Measurements from ENCODE around the gene ITPKC.

ITPKC gene

GRCh38 chr19:40745402-40745780 lies 28.5 kb downstream of the ITPKC start:
- TF ChIP-seq SIN3A (IDR thresholded peaks at IDR 0.05; ENCODE audit: borderline replicate concordance, insufficient read depth, low read length) = no peak
- TF ChIP-seq FOXP2 (optimal IDR thresholded peaks at IDR 0.05; ENCODE audit: borderline replicate concordance, extremely low read depth, extremely low read length, insufficient read depth) = no peak
- no peak for TF ChIP-seq TAF1 (IDR thresholded peaks at IDR 0.05; ENCODE audit: borderline replicate concordance, insufficient read depth, low read length)
- no peak for TF ChIP-seq POLR2AphosphoS5 (IDR thresholded peaks at IDR 0.05; ENCODE audit: low read depth, low read length)
- TF ChIP-seq REST (IDR thresholded peaks at IDR 0.05; ENCODE audit: insufficient read depth in 1 of 2, low read depth in 2 of 2, low read length in 2 of 2) = no peak

GRCh38 chr19:40747536-40747935 lies 30.6 kb downstream of the ITPKC start:
- TF ChIP-seq SIN3A (IDR thresholded peaks at IDR 0.05; ENCODE audit: borderline replicate concordance, insufficient read depth, low read length) (no peak), REST (IDR thresholded peaks at IDR 0.05; ENCODE audit: insufficient read depth in 1 of 2, low read depth in 2 of 2, low read length in 2 of 2) (no peak), FOXP2 (optimal IDR thresholded peaks at IDR 0.05; ENCODE audit: borderline replicate concordance, extremely low read depth, extremely low read length, insufficient read depth) (no peak)

GRCh38 chr19:40750058-40750873 lies 33.4 kb downstream of the ITPKC start, which contains the start of gene ACTMAP:
TSS of gene ACTMAP (minus strand) at chr19:40750477. CDS start at chr19:40749803, 674 bp downstream.
- TF ChIP-seq SIN3A (IDR thresholded peaks at IDR 0.05; ENCODE audit: borderline replicate concordance, insufficient read depth, low read length) (peak; percentile 72; the same call in 1 of the 2 replicates), REST (IDR thresholded peaks at IDR 0.05; ENCODE audit: insufficient read depth in 1 of 2, low read depth in 2 of 2, low read length in 2 of 2) (no peak), FOXP2 (optimal IDR thresholded peaks at IDR 0.05; ENCODE audit: borderline replicate concordance, extremely low read depth, extremely low read length, insufficient read depth) (peak; percentile 70), TAF1 (IDR thresholded peaks at IDR 0.05; ENCODE audit: borderline replicate concordance, insufficient read depth, low read length) (peak; percentile 82; the same call in 1 of the 2 replicates), POLR2AphosphoS5 (IDR thresholded peaks at IDR 0.05; ENCODE audit: low read depth, low read length) (peak; percentile 9)

- TF ChIP-seq TAF1 (IDR thresholded peaks at IDR 0.05; ENCODE audit: borderline replicate concordance, insufficient read depth, low read length) (peak; percentile 68; the same call in 1 of the 2 replicates), FOXP2 (optimal IDR thresholded peaks at IDR 0.05; ENCODE audit: borderline replicate concordance, extremely low read depth, extremely low read length, insufficient read depth) (no peak), POLR2AphosphoS5 (IDR thresholded peaks at IDR 0.05; ENCODE audit: low read depth, low read length) (peak; percentile 91), REST (IDR thresholded peaks at IDR 0.05; ENCODE audit: insufficient read depth in 1 of 2, low read depth in 2 of 2, low read length in 2 of 2) (no peak; a peak in 1 of 4 replicates), SIN3A (IDR thresholded peaks at IDR 0.05; ENCODE audit: borderline replicate concordance, insufficient read depth, low read length) (peak; percentile 77; the same call in 1 of the 2 replicates)
Observed at GRCh38 chr19:40750874-40751537, 34.1 kb downstream of the ITPKC start, which contains the start of gene SNRPA. TSS of gene SNRPA (plus strand) at chr19:40751203. CDS start at chr19:40751409, 206 bp downstream.
